NCI-H774 (cell line): Measurements from ENCODE around the gene A2ML1.
"Not testable (repeated sequence)": the region's sequence is repeated elsewhere in the genome, so short reads cannot be mapped to it uniquely, and the experiment has no call there.

Experiments used
- DNase-seq: peaks from one replicate; lab custom pipeline; 2025; lab: John Stamatoyannopoulos, UW

The A2ML1 gene

DNA sequence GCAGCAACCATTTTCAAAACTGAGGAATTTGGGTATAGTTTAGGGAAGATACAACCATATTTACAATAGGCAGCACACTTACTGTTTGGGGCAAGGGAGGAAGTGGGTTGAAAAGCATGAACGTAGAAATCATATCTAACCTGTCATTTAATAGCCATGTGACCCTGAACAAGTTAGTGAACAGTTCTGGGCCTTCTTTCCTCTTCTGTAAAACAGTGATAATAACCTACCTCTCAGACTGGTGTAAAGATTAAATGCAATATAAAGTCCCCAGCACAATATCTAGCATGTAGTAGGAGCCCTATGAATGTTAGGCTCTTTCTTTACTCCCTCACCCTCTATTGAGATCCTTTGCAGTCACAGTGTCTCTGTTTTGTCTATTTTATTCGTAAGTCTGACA, 33.5 kb downstream of the A2ML1 start:
- DNase-seq, result no peak

- not testable (repeated sequence) for DNase-seq
These were observed 37.0 kb downstream of the A2ML1 start for GRCh38 chr12:8859448-8859847.

DNA sequence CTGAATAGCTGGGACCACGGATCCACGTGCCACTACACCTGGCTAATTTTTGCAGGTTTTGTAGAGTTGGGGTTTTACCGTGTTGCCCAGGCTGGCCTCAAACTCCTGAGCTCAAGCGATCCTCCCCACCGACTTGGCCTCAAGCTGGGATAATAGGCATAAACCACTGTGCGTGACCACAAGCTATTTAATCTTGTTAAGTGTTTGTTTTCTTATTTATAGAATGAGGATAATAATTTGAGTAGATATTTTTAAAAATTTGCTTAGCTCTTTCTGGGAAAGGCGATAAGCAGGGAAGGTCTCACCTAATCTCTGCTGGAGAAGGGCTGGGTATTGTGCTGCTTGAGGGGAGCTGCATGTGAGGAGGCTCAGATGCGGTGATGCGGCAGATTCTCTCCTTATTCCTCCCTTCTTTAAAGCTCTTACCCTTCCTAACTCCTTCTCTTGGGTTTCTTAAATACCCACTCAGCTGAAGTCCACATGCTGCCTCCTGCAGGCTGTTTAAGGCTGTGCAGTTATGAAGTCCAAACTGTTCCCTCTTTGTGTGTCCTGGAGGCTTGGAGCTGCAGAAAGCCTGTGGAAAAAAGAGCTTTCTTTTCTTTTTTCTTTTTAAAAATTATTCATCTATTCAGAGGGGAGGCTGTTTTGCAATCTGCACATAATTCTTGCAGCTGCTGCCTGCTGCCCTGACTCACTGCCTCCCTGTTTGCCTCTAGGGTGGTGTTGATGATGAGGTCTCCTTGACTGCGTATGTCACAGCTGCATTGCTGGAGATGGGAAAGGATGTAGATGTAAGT, 37.9 kb downstream of the A2ML1 start:
- no peak for DNase-seq

DNA sequence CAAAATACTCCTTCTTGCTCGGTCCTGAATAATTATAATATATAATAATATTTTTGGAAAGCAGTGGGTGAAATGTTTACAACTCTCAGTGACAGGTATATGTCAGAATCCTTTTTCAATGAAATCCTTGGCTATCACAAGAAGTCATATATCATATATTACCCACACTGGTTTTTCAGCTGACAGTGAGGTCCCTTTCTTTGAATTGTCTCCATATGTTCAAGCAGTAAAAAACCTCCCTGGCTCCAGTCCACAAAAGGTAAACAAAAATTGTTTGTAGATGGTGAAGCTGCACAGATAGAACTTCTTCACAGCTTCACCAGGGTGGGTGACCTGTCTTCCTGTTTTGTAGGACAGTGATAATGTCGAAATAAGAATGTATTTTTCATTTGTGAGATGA, 44.0 kb downstream of the A2ML1 start:
- DNase-seq, result no peak

DNA sequence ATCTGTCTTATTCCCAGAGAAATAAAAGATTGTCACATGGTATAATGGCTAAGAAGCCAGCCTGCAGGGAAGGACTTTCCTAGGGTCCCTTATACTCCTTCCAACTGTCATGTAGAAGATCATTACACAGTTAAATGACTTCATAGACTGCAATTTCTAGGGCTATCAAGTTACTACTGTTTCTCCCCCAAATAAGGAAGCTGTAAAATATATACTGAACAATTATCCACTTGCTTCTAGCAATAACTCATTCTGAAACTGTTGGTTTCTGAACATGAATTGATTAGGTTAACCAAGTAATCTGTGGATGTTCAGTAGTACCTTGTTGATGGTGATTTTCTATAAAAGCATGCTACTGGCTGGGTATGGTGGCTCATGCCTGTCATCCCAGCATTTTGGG, 44.6 kb downstream of the A2ML1 start:
- no peak for DNase-seq

- DNase-seq, result no peak
These were observed 45.4 kb downstream of the A2ML1 start for GRCh38 chr12:8867786-8868185.

- DNase-seq, result no peak
These were observed 48.2 kb downstream of the A2ML1 start for GRCh38 chr12:8870586-8870985.

DNA sequence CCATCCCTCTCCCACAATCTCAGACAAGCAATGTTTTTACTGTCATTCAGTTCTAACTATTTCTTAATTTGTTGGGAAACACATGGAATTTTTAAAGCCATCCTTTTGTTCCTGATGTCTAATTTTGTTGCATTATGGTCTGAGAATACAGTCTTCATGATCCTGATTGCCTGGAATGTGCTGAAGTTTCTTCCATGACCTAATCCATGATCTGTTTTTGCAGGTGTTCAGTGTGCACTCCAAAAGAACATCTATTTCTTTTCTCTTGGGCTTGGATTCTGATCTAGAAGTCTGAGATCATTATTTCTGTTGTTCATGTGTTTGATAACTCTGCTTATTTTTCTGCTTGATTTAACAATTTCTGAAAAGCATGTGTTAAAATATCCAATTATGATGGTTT, 48.6 kb downstream of the A2ML1 start:
- DNase-seq, result no peak

GRCh38 chr12:8876887-8877286, 54.5 kb downstream of the A2ML1 start:
- DNase-seq, result no peak

GRCh38 chr12:8886502-8887284, 64.3 kb downstream of the A2ML1 start:
- no peak for DNase-seq

DNA sequence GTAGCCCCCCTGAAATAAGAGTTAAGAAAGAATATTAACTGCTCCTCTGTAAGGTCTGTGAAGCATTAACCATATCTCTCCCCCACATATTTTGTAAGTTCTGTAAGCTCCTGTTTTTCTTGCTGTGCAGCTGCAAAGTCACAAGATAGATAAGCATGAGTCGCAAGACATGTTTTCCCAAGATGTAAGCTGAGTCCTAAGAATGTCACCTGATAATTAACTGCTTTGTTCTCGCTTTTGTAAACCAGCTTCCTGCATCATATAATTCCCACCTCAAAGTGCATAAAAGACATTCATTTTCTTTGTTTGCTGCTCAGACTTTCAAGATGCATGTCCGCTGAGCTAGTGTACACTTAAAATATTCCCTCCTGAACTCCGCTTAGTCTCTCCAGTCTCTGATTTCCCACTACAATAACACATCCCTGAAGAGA, 64.9 kb downstream of the A2ML1 start:
- DNase-seq, result no peak

DNA sequence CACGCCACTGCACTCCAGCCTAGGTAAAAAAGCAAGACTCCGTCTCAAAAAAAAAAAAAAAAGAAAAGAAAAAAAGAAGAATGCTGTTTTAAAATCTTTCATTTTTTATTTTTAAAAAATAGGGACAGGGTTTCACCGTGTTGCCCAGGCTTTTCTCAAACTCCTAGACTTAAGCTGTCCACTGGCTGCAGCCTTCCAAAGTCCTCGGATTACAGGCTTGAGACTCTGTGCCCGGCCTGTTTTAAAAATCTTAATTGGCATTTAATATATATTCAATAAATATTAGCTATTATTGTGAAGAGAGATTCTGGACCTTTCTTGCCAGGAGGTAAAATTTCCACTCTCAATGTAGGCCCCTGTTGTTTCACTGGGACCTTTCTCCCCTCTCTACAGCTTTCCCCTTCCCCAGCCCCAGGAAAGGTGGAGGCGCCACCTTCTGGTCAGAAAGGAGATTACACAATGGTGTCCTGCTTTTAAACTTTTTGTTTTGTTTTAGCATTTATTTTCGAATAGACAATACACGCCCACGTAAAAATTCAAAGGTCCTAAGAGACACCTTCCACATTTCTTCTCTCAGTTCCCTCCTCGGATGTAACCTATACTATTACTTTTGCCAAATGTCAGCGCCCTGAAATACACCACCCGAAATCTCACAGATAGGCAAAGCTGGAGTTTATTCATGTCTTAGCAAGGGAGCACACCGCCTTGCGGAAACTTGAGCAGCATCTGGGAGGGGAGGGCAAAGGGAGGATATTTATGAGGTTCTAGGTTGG, 68.1 kb downstream of the A2ML1 start:
- peak; percentile 34 for DNase-seq

DNA sequence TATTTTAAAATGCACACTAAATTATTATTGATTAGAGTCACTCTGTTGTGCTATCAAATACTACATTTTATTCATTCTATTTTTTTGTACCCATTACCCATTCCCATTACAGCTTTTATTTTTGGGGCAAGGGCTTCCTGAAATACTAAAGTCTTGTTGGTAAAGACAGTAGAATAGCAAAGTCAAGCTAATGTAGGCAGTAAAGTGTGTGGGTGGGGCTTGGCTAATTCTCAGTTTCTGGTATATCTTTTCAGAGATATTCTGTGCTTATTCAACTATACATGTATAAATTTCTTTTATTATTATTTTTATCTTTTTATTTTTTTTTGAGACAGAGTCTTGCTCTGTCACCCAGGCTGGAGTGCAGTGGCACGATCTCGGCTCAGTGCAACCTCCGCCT, 69.6 kb downstream of the A2ML1 start:
- no peak for DNase-seq

DNA sequence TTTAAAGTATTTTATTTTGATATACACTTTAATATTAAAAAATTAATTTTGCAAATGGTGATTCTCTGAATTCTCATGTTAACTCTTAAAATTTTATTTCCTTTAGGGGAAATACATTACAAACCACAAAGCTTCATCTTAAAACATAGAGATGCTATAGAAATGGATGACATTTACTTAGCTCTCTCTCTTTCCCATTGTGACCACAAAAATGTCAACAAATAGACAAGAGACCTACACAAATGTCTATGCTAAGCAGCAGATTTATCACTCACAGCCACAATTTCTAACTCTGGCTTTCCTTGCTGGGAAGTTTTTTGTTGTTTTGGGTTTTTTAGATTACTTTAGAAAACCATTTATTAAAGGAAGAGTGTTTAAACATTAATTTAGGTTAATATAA, 72.0 kb downstream of the A2ML1 start:
- DNase-seq, result no peak

DNA sequence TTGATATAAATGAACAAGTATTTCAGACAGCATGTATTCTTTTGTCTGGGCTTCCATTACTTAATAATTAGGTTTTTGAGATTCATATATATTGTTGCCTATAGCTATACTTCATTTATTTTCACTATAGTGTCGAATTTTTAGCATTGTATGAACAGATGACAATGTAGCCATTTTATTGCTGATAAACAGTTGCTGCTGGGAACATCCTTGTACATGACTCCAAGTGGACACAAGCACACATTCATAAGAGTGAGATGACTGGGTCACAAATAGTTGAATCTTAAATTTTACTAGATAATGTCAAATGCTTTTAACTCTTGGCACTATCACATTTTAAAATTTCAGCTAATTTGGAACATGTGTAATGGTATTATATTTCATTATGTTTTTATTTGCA, 72.6 kb downstream of the A2ML1 start:
- no peak for DNase-seq

DNA sequence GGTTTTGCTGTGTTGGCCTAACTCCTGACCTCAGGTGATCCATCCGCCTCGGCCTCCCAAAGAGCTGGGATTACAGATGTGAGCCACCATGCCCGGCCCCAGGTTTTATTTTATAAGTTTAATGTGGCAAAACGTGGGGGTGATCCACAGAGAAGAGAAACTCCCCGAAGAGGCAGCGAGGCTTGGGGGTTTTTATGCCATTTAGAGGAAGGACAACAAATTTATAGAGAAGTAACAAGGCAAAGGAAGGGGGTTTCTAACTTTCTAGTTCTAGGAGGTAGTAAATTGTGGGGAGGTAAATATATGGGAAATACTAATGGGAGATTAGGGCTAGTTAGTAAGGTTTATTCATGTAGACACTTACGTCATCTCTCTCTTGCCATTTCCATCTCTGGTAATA, 74.7 kb downstream of the A2ML1 start:
- DNase-seq, result no peak

- DNase-seq, result no peak
These were observed 77.4 kb downstream of the A2ML1 start for GRCh38 chr12:8899830-8900229.

DNA sequence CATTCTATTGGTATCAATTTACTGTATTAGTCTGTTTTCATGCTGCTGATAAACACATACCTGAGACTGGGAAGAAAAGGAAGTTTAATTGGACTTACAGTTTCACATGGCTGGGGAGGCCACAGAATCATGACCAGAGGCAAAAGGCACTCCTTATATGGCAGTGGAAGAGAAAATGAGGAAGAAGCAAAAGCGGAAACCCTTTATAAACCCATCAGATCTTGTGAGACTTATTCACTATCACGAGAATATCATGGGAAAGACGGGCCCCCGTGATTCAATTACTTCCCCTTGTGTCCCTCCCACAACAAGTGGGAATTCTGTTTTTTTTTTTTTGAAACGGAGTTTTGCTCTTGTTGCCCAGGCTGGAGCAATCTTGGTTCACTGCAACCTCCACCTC, 80.3 kb downstream of the A2ML1 start:
- not testable (repeated sequence) for DNase-seq

DNA sequence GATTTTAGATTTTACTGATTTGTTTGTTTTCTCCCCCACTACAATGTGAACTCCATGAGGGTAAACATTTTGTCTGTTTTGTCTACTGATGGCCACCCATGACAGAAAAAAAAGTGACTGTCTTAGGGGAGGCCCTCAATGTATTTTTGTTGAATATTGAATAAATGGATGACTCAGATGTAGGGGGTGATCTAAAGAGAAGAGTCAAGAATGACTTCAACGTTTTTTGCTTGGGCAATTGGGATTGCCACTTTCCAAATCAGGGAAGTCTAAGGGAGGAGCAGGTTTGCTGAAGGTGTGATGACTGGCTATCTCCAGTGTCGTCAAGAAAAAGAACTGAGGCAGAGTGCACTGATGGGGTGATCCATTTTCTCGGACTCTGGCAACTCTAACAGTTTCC, 81.2 kb downstream of the A2ML1 start:
- DNase-seq, result no peak

- DNase-seq, result no peak
These were observed 82.2 kb downstream of the A2ML1 start for GRCh38 chr12:8904665-8905064.

DNA sequence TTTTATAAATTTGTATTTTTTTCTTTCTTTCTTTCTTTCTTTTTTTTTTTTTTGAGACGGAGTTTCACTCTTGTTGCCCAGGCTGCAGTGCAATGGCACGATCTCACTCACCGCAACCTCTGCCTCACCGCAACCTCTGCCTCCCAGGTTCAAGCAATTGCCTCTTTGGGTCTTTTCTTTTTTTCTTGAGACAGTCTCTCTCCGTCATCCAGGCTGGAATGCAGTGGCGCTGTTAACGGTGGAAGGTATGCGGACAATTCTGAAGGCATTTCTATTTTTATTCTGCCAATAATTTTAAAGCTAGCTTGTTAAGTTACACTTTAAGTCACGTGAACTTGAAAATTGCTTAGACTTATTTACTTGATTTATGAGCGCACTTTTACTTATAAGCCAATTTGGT, 83.1 kb downstream of the A2ML1 start:
- DNase-seq, result no peak

DNA sequence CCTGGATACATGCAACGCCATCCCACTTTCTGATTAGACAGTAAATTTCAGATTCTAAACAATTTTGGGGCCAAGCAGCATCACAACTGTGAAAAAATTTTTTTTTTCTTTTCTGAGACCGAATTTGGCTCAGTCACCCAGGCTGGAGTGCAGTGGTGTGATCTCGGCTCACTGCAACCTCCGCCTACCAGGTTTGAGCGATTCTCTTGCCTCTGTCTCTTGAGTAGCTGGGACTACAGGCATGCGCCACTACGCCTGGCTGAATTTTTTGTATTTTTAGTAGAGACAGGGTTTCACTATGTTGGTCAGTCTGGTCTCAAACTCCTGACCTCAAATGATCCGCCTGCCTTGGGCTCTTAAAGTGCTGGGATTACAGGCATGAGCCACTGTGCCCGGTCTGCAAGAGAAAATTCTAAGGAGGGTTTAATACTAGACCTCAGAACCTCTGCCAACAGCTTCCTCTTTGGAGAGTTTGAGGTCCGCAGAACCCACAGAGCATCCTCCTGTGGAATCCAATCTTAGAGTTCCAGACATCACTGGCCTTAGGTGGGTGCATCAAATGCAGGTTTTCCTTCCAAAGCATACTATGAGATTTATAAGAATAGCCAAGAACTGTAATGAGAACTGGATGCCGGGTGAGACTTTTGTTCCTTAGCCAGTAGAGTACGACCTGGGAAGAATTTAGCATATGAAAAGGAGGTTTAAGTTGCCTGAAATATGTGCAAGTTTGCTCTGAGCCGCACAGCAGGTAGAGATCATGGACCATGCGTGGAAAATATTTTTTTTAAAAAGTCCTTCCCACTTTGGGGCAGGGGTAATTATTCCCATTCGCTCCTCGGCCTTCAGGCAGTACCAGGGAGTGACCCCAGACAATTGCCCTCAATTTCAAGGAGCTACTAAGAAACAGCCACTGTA, 84.1 kb downstream of the A2ML1 start:
- no peak for DNase-seq
